ENCODE measurements around the gene FSTL4. TPM values are rescaled to one million over a fixed set of nuclear protein-coding genes. Genes with fewer than 3 reads are reported as not detected.

The FSTL4 gene
- total RNA-seq, 1 donor from 2014 or later, result 0.07 TPM

DNA sequence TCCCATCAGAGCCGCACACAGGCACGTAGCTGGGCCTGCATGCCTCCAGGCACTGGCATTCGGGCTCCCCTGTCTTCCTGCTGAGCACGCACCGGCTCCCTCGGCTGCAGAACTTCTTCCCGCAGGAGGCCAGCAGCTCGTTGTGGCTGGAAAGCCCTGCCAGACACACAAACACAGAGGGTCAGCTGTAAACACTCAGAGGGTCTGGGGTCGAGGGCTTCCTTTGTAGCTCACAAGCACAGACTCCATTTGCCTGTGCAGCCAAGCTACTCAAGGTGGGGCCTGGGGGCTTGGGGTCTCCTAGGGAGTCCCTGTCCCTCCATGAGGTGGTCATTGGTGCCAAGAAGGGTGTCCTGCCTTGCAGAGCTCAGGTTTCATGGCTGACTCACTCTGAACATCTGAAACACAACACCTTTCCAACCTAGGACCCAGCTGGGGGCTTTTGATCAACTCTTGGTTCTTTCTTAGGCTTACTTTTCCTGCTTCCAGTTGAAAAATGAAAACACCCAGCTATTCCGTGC is 211.4 kb downstream of the FSTL4 start:
- H3K27ac Mint-ChIP-seq (ENCODE audit: unreplicated experiment), result no peak overlapping the region
- H3K4me3 Mint-ChIP-seq (ENCODE audit: unreplicated experiment), result no peak overlapping the region
- no peaks in the 10 kb centered on the region for H3K36me3 Mint-ChIP-seq (ENCODE audit: low read depth)
- no peaks in the 10 kb centered on the region for H3K9me3 Mint-ChIP-seq (ENCODE audit: low read depth)
- H3K27me3 Mint-ChIP-seq (ENCODE audit: low read depth), result peaks cover 12% of the 10 kb centered on the region
- H3K4me1 Mint-ChIP-seq (ENCODE audit: low read depth), result no peaks in the 10 kb centered on the region
- no peak for DNase-seq (ENCODE audit: low spot score)
- TF ChIP-seq, protein P1, sequence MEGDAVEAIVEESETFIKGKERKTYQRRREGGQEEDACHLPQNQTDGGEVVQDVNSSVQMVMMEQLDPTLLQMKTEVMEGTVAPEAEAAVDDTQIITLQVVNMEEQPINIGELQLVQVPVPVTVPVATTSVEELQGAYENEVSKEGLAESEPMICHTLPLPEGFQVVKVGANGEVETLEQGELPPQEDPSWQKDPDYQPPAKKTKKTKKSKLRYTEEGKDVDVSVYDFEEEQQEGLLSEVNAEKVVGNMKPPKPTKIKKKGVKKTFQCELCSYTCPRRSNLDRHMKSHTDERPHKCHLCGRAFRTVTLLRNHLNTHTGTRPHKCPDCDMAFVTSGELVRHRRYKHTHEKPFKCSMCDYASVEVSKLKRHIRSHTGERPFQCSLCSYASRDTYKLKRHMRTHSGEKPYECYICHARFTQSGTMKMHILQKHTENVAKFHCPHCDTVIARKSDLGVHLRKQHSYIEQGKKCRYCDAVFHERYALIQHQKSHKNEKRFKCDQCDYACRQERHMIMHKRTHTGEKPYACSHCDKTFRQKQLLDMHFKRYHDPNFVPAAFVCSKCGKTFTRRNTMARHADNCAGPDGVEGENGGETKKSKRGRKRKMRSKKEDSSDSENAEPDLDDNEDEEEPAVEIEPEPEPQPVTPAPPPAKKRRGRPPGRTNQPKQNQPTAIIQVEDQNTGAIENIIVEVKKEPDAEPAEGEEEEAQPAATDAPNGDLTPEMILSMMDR (IDR thresholded peaks at IDR 0.05), result no peak

DNA sequence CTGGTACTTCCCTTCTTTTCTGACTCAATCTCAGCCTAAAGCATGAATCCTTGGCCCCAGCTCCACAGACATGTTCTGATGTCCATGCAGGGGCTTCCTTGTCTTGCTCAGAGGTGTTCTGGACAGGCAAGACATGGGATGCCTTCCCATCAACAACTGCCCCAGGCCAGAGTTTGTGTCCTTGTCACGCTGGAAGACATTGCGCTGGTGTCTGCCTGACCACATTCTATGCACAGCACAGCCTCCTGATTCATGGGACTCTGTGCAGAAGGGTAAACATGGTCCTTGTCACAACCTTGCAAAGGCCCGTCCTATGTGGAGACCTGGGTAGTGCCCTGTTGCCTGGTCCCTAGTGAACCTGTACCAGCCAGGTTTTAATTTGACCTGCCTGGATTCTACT is 212.2 kb downstream of the FSTL4 start:
- Mint-ChIP-seq H3K4me3 (ENCODE audit: unreplicated experiment) (no peak overlapping the region), H3K4me1 (ENCODE audit: low read depth) (no peaks in the 10 kb centered on the region), H3K36me3 (ENCODE audit: low read depth) (no peaks in the 10 kb centered on the region), H3K27me3 (ENCODE audit: low read depth) (peaks cover 12% of the 10 kb centered on the region), H3K9me3 (ENCODE audit: low read depth) (no peaks in the 10 kb centered on the region), H3K27ac (ENCODE audit: unreplicated experiment) (no peak overlapping the region)
- TF ChIP-seq, protein P1 (IDR thresholded peaks at IDR 0.05), result no peak
- DNase-seq (ENCODE audit: low spot score), result no peak

- TF ChIP-seq, protein P1 (IDR thresholded peaks at IDR 0.05), result no peak
- Mint-ChIP-seq H3K27ac (ENCODE audit: unreplicated experiment) (no peak overlapping the region), H3K9me3 (ENCODE audit: low read depth) (no peaks in the 10 kb centered on the region), H3K36me3 (ENCODE audit: low read depth) (no peaks in the 10 kb centered on the region), H3K4me1 (ENCODE audit: low read depth) (no peaks in the 10 kb centered on the region), H3K4me3 (ENCODE audit: unreplicated experiment) (no peak overlapping the region), H3K27me3 (ENCODE audit: low read depth) (peaks cover 12% of the 10 kb centered on the region)
- no peak for DNase-seq (ENCODE audit: low spot score)
These were observed 213.0 kb downstream of the FSTL4 start for GRCh38 chr5:133399247-133399891.

DNA sequence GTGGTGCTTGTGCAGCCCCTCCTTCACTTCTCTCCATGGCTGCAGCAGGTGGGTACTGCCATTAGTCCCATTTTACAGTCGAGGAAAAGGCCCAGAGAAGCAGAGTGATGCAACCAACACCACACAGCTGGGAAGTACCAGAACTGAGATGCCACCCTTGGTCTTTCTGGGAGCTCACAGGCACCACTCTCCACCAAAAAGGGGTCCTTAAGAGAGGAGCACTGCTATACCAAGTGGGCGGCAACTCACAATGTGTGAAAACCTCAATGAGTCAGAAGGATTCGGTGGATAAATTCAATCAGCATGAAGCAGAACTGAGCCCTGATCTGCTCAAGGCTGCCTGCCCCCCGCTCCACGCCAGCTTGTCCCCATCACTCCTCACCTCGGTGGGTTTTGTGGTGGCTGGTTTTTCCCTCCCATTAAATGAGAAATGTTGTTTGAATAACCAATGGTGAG is 213.7 kb downstream of the FSTL4 start:
- H3K27ac Mint-ChIP-seq (ENCODE audit: unreplicated experiment), result no peak overlapping the region
- no peaks in the 10 kb centered on the region for H3K9me3 Mint-ChIP-seq (ENCODE audit: low read depth)

DNA sequence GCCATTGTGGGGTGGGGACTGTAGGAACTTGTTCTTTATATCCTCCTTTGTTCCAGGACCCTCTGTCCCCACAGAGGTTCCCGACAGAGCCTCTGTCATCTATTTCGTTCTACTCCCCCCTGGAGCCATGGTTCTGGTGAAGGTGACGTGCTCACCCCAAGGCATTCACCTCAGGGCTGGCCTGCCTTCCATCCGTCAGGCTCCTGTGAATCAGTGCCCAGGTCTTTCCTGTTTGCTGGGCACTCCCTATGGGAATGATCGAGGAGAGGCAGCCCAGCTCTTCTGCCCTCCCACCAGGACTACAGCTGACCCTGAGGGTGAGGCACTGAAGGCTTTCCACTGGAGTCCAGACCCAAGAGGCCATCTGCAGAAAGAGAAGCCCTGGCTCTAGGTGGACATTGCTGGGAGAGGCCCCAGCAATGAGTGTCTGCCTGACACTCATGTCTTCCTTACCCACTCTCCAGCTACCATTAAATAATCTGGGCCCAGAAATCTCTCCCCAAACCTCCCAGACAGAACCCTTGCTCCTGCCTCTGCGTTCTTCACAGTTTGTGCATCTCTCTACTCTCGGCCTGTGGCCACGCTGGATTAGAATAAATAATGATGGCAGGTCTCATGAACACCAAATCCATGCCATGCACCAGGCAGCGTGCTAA is 214.2 kb downstream of the FSTL4 start:
- Mint-ChIP-seq H3K9me3 (ENCODE audit: low read depth) (no peaks in the 10 kb centered on the region), H3K36me3 (ENCODE audit: low read depth) (no peaks in the 10 kb centered on the region), H3K27me3 (ENCODE audit: low read depth) (peaks cover 12% of the 10 kb centered on the region), H3K4me1 (ENCODE audit: low read depth) (no peaks in the 10 kb centered on the region), H3K27ac (ENCODE audit: unreplicated experiment) (no peak overlapping the region), H3K4me3 (ENCODE audit: unreplicated experiment) (no peak overlapping the region)
- DNase-seq (ENCODE audit: low spot score), result no peak
- TF ChIP-seq, protein P1 (IDR thresholded peaks at IDR 0.05), result no peak

More for the DNA sequence above, 213.7 kb downstream of the FSTL4 start:
- no peaks in the 10 kb centered on the region for H3K36me3 Mint-ChIP-seq (ENCODE audit: low read depth)
- no peak for DNase-seq (ENCODE audit: low spot score)
- TF ChIP-seq, protein P1 (IDR thresholded peaks at IDR 0.05), result no peak
- H3K27me3 Mint-ChIP-seq (ENCODE audit: low read depth), result peaks cover 12% of the 10 kb centered on the region
- no peaks in the 10 kb centered on the region for H3K4me1 Mint-ChIP-seq (ENCODE audit: low read depth)
- no peak overlapping the region for H3K4me3 Mint-ChIP-seq (ENCODE audit: unreplicated experiment)
